T-helper 2 cell treated with Interferon-gamma antibody and Interleukin-4, amounts not matched to agents 100 ng/mL and 5 ng/mL, for 36 hours (primary cell): ENCODE data around the gene KTN1. TPM values are rescaled to one million over a fixed set of nuclear protein-coding genes. Genes with fewer than 3 reads are reported as not detected.

Source experiments
- intact Hi-C: fragments of 100-400 bp; cut with micrococcal nuclease; formaldehyde crosslinking; loops from one replicate; pipeline ENCODE4 v1.15.1; 2023
- total RNA-seq: library from RNA; stranded (reverse); gene quantifications from 2 replicates; pipeline ENCODE4 v1.2.3, GENCODE V29; 2022

KTN1 gene
- 97.1 and 99.1 TPM in 2 replicates for total RNA-seq

GRCh38 chr14:55579724-55580469, at the start of gene KTN1:
Gene KTN1 (plus strand): TSS chr14:55580207. CDS start chr14:55612049, 31,842 bp downstream.
- intact Hi-C loops: loop anchor here (2.0 to 10.0 kb wide), 7 partner anchors 55 to 1815 kb away; partner anchors contain the start of genes AP5M1, ATG14, DLGAP5 and EXOC5

- intact Hi-C loops: no loop called here
Observed at GRCh38 chr14:55530464-55530863, 49.5 kb upstream of the KTN1 start.

- intact Hi-C loops: no loop called here
Observed at GRCh38 chr14:55532645-55533344, 47.2 kb upstream of the KTN1 start.

GRCh38 chr14:55533960-55534359, 46.0 kb upstream of the KTN1 start:
- intact Hi-C loops: no loop called here

- intact Hi-C loops: no loop called here
Observed at GRCh38 chr14:55535516-55536203, 44.3 kb upstream of the KTN1 start.

- intact Hi-C loops: no loop called here
Observed at GRCh38 chr14:55536204-55536708, 43.8 kb upstream of the KTN1 start.

GRCh38 chr14:55537782-55538181, 42.2 kb upstream of the KTN1 start:
- intact Hi-C loops: no loop called here

GRCh38 chr14:55539975-55540374, 40.0 kb upstream of the KTN1 start:
- intact Hi-C loops: no loop called here

- intact Hi-C loops: no loop called here
Observed at GRCh38 chr14:55540847-55541773, 38.9 kb upstream of the KTN1 start.

GRCh38 chr14:55545779-55546178, 34.2 kb upstream of the KTN1 start:
- intact Hi-C loops: no loop called here

- intact Hi-C loops: no loop called here
Observed at GRCh38 chr14:55546212-55546874, 33.7 kb upstream of the KTN1 start.

GRCh38 chr14:55547650-55548315, 32.2 kb upstream of the KTN1 start:
- intact Hi-C loops: no loop called here

- intact Hi-C loops: no loop called here
Observed at GRCh38 chr14:55553791-55554190, 26.2 kb upstream of the KTN1 start.

- intact Hi-C loops: no loop called here
Observed at GRCh38 chr14:55556929-55557623, 22.9 kb upstream of the KTN1 start.

- intact Hi-C loops: no loop called here
Observed at GRCh38 chr14:55562135-55562534, 17.9 kb upstream of the KTN1 start.

- intact Hi-C loops: no loop called here
Observed at GRCh38 chr14:55568618-55569017, 11.4 kb upstream of the KTN1 start.

- intact Hi-C loops: loop anchor here (10.0 kb wide), 1 partner anchor 377 kb away; the partner anchor contains the start of gene DLGAP5
Observed at GRCh38 chr14:55571125-55571889, 8.7 kb upstream of the KTN1 start.

- intact Hi-C loops: loop anchor here (10.0 kb wide), 1 partner anchor 378 kb away; the partner anchor contains the start of gene DLGAP5
Observed at GRCh38 chr14:55572578-55572977, 7.4 kb upstream of the KTN1 start.
